K562 (cell line): Measurements from ENCODE around the gene AGAP3. TPM values are rescaled to one million over a fixed set of nuclear protein-coding genes. Genes with fewer than 3 reads are reported as not detected.
A peak's percentile ranks its signal among the peaks of the same experiment; 100 is the strongest.

Experiments
- DNMT1 ChIP-seq: fragments of 450-650 bp; IDR thresholded peaks from 2 replicates; pipeline ENCODE4 v1.6.1; 2016; ENCODE audit warnings: antibody characterized with exemption, mild to moderate bottlenecking
- EGR1 ChIP-seq: fragments of 450-650 bp; conservative IDR thresholded peaks from 2 replicates; pipeline ENCODE4 v1.6.1; 2017; ENCODE audit warnings: mild to moderate bottlenecking
- GTF2F1 ChIP-seq: IDR thresholded peaks from 2 replicates; pipeline ENCODE4 v1.6.1; 2011; ENCODE audit warnings: low read depth, low read length, improper control_type of control experiment
- HNRNPH1 ChIP-seq: fragments of 200-400 bp; formaldehyde crosslinking; optimal IDR thresholded peaks from 2 replicates; pipeline ENCODE3; 2017; ENCODE audit warnings: low read depth, mild to moderate bottlenecking, low read length, moderate library complexity
- HNRNPL ChIP-seq: fragments of 200-400 bp; formaldehyde crosslinking; IDR thresholded peaks from 2 replicates; pipeline ENCODE4 v1.6.1; 2017; ENCODE audit warnings: low read depth, mild to moderate bottlenecking, low read length
- NCOA6 ChIP-seq: fragments of 450-650 bp; IDR thresholded peaks from 2 replicates; pipeline ENCODE4 v1.6.1; 2017; ENCODE audit warnings: mild to moderate bottlenecking
- NFYB ChIP-seq: IDR thresholded peaks from 2 replicates; pipeline ENCODE4 v1.6.1; 2011; ENCODE audit warnings: mild to moderate bottlenecking, moderate library complexity; ENCODE audit not compliant: insufficient read length; ENCODE audit errors: extremely low read depth
- POU5F1 ChIP-seq: fragments of 150-350 bp; IDR thresholded peaks from 2 replicates; pipeline ENCODE4 v1.6.1; 2014; ENCODE audit warnings: borderline replicate concordance, low read length, low read depth, mild to moderate bottlenecking; ENCODE audit not compliant: partially characterized antibody
- SAP30 ChIP-seq: fragments of 200-600 bp; sonication (generic); IDR thresholded peaks from 2 replicates; pipeline ENCODE4 v1.6.1; 2012; ENCODE audit warnings: borderline replicate concordance, low read depth, mild to moderate bottlenecking, moderate library complexity, low read length, control low read depth, inconsistent platforms; ENCODE audit not compliant: insufficient read depth, poor library complexity, severe bottlenecking
- SLC30A9 ChIP-seq: fragments of 250-450 bp; sonication (Bioruptor Pico); IDR thresholded peaks from 2 replicates; pipeline ENCODE4 v1.8.0; 2022; ENCODE audit warnings: mild to moderate bottlenecking, moderate library complexity
- TCF3 ChIP-seq: sonication (generic); formaldehyde crosslinking; IDR thresholded peaks from 2 replicates; pipeline ENCODE4 v1.4.0; 2020; ENCODE audit warnings: mild to moderate bottlenecking, missing genetic modification reagents
- TCF7L2 ChIP-seq: fragments of 150-350 bp; IDR thresholded peaks from 2 replicates; pipeline ENCODE4 v1.6.1; 2016; ENCODE audit warnings: low read depth, mild to moderate bottlenecking, low read length, moderate library complexity
- ZNF133 ChIP-seq: fragments of 250-450 bp; sonication (Bioruptor Pico); IDR thresholded peaks from 2 replicates; pipeline ENCODE4 v1.4.0; 2020; ENCODE audit warnings: mild to moderate bottlenecking
- ZNF212 ChIP-seq: fragments of 450-650 bp; formaldehyde crosslinking; IDR thresholded peaks from 2 replicates; pipeline ENCODE4 v1.4.0; 2020; ENCODE audit warnings: mild to moderate bottlenecking
- ZNF24 ChIP-seq: fragments of 450-650 bp; IDR thresholded peaks from 2 replicates; pipeline ENCODE4 v1.6.1; 2016
- ZNF263 ChIP-seq: sonication (generic); formaldehyde crosslinking; IDR thresholded peaks from 2 replicates; pipeline ENCODE4 v1.8.0; 2022; ENCODE audit warnings: mild to moderate bottlenecking, missing genetic modification reagents, borderline replicate concordance
- polyA plus RNA-seq, 8 experiments: library from polyadenylated mRNA; depleted of rRNA in 4 of 8; stranded (reverse) in 5 of 8; unstranded in 3 of 8; fragments of >200 nt; fragmentation: Nextera tagmentation in 2 of 8; fragmentation: Illumina TruSeq in 1 of 8; extraction: Ambion mirVana in 2 of 8; extraction: Trizol in 1 of 8; gene quantifications; 2 replicates each; pipeline versions ENCODE4 v1.2.1 to v1.2.3, GENCODE V29; 2011 to 2014; ENCODE audit warnings: inconsistent platforms in 1 of 8, missing spikeins in 1 of 8
- total RNA-seq, 7 experiments: library from RNA; depleted of rRNA in 6 of 7; stranded (reverse); fragments of >200 nt in 6 of 7; fragmentation: Illumina TruSeq in 2 of 7; extraction: Trizol in 2 of 7; gene quantifications; 2 replicates each; pipeline versions ENCODE4 v1.2.1 to v1.2.3, GENCODE V29; 2011 to 2021; ENCODE audit warnings: low replicate concordance in 1 of 7
- TF ChIP-seq, protein P1 (sequence below): fragments of 450-650 bp; formaldehyde crosslinking; conservative IDR thresholded peaks from 2 replicates; pipeline ENCODE4 v1.4.0; 2022; ENCODE audit warnings: mild to moderate bottlenecking, missing genetic modification characterization
- TF ChIP-seq, protein P2 (sequence below): fragments of 250-450 bp; sonication (Bioruptor Pico); IDR thresholded peaks from 2 replicates; pipeline ENCODE4 v1.4.0; 2020; ENCODE audit warnings: mild to moderate bottlenecking, moderate library complexity, borderline replicate concordance
- TF ChIP-seq, protein P3 (sequence below): fragments of 250-450 bp; sonication (Bioruptor Pico); IDR thresholded peaks from 2 replicates; pipeline ENCODE4 v1.5.0; 2021; ENCODE audit warnings: mild to moderate bottlenecking, moderate library complexity

The AGAP3 gene
- total and polyA plus RNA-seq, 9 of the 15 experiments (the other 6 are each of a cell fraction or from before 2014, with no cell fraction given): 3.4 to 208 (median 62.2) TPM

DNA sequence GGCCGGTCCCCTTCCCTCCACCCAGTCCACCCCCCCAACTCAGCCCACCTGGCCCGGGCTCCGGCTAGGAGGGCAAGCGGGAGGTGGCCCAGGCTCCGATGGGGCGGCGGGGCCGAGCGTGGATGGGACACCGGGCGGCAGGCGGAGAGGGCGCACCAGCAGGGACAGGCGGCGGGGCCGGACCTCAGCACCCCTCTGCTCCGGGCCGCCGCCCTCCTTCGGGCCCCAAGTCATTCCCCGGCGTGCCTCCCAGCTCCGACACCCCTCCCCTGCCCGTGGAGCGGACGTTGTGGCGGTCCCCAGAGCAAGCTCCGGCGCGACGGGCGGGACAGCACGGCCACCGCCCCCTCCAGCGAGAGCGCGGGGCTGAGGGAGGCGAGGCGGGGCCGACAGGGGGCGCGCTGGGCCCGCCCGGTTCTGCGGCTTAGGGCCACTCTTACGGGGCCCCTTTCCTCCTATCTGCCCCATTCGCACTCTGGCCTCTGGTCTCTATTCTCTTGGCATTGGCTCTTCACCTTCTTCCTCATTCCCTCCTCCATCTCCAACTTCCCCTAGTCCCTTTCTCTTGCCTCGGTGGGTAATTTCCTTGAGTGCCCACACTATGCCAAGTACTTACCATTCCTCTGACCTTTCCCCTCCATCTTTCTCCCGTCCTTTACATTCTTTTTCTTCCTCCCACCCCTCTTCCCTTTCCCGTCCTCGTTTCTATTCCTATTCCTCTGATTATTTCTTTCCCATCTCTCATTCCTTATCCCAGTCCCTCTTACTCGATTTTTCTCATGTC lies 81.9 kb downstream of the AGAP3 start (continued):
- TF ChIP-seq, protein P1, sequence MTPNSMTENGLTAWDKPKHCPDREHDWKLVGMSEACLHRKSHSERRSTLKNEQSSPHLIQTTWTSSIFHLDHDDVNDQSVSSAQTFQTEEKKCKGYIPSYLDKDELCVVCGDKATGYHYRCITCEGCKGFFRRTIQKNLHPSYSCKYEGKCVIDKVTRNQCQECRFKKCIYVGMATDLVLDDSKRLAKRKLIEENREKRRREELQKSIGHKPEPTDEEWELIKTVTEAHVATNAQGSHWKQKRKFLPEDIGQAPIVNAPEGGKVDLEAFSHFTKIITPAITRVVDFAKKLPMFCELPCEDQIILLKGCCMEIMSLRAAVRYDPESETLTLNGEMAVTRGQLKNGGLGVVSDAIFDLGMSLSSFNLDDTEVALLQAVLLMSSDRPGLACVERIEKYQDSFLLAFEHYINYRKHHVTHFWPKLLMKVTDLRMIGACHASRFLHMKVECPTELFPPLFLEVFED (CRISPR knock-in tag): peak; percentile 82
- TF ChIP-seq, protein P2, sequence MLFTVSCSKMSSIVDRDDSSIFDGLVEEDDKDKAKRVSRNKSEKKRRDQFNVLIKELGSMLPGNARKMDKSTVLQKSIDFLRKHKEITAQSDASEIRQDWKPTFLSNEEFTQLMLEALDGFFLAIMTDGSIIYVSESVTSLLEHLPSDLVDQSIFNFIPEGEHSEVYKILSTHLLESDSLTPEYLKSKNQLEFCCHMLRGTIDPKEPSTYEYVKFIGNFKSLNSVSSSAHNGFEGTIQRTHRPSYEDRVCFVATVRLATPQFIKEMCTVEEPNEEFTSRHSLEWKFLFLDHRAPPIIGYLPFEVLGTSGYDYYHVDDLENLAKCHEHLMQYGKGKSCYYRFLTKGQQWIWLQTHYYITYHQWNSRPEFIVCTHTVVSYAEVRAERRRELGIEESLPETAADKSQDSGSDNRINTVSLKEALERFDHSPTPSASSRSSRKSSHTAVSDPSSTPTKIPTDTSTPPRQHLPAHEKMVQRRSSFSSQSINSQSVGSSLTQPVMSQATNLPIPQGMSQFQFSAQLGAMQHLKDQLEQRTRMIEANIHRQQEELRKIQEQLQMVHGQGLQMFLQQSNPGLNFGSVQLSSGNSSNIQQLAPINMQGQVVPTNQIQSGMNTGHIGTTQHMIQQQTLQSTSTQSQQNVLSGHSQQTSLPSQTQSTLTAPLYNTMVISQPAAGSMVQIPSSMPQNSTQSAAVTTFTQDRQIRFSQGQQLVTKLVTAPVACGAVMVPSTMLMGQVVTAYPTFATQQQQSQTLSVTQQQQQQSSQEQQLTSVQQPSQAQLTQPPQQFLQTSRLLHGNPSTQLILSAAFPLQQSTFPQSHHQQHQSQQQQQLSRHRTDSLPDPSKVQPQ: no peak
- TF ChIP-seq NCOA6 (peak; percentile 43; the same call in 1 of the 2 replicates), NFYB (no peak), POU5F1 (no peak), HNRNPL (peak; percentile 68; the same call in 1 of the 2 replicates), GTF2F1 (no peak), SLC30A9 (CRISPR knock-in tag) (no peak), ZNF133 (CRISPR knock-in tag) (no peak), HNRNPH1 (no peak), EGR1 (peak; percentile 42), TCF7L2 (no peak), SAP30 (no peak), DNMT1 (peak; percentile 73; the same call in 1 of the 2 replicates), TCF3 (CRISPR knock-in tag) (no peak), ZNF263 (CRISPR knock-in tag) (no peak), ZNF24 (0 out of 2 replicates have a peak, but pooled peaks have one; percentile 31), ZNF212 (CRISPR knock-in tag) (no peak)
- TF ChIP-seq, protein P3, sequence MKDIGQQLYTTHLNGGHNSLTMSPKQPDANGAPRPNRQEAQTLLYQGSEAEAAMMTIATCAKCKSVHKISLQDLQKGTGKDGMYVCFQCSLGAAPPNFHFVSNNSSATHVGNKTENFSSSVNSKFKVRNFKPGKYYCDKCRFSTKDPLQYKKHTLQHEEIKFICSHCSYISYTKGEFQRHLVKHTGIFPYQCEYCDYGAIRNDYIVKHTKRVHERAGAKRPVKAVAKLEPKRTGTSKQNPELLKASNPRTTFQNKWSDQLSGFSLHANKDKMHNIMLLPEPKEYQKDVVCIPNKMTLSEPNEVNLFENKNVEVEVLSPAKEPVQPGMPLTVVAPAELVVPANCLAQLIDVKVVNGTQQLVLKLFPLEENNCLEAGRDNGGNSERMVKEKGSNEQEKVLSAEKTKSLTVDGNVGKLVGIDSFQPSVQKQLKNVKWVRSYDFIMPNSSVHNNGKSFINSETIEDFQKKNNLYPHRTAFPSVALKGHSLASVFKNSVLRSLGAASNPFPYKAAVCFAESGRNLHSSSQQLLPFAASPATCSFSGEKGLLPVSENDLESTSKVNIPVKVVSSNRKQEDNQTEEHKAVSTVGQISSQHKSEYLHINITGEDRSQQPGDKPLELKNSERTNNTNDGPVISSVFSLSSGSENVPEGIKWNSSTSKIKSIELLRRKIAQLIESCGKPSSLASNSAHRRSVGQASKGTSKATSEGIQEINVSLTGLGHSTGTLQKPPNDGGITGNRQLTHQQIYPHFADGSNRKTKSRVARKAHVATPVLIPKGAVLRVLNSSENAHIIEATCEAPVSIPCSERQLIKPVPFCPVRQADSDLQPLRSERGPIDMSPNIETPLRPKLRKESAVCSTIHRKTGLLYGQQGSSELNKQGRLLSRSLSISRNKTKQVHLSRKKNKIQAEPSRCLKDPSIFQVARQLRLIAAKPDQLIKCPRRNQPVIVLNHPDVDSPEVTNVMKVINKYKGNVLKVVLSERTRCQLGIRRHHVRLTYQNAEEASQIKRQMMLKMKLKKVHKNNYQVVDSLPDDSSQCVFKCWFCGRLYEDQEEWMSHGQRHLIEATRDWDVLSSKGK (CRISPR knock-in tag): no peak
